SKM-1 treated with dmso at 0.1 percent for 144 hours (cell line): ENCODE data around the gene ADAMTS20.

Experiments used
- DNase-seq: peaks from one replicate; lab custom pipeline; 2025; ENCODE audit not compliant: unreplicated experiment; lab: John Stamatoyannopoulos, UW

The ADAMTS20 gene

DNA sequence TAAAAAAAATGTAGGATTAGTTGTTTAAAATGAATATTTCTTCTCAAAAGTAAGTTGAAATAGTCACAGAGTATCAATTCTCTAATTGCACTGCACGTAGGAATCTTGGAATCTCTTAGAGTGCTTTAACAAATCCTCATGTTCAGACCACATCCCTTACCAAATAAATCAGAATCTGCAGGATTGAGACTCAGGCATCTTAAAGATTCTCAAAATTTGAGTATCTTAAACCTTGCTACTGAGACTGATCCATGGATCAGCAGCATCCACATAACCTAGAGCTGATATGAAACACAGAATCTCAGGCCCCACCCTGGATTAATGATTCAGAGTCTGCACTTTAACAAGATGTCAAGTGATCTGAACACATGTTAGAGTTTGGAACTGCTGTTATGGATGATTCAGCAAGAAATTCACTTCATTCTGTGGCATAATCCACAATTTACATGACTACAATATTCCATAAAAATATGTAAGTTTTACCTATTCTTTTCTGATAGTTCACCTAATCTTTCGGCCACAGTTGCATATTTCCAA is 58.7 kb downstream of the ADAMTS20 start:
- DNase-seq = no peak

DNA sequence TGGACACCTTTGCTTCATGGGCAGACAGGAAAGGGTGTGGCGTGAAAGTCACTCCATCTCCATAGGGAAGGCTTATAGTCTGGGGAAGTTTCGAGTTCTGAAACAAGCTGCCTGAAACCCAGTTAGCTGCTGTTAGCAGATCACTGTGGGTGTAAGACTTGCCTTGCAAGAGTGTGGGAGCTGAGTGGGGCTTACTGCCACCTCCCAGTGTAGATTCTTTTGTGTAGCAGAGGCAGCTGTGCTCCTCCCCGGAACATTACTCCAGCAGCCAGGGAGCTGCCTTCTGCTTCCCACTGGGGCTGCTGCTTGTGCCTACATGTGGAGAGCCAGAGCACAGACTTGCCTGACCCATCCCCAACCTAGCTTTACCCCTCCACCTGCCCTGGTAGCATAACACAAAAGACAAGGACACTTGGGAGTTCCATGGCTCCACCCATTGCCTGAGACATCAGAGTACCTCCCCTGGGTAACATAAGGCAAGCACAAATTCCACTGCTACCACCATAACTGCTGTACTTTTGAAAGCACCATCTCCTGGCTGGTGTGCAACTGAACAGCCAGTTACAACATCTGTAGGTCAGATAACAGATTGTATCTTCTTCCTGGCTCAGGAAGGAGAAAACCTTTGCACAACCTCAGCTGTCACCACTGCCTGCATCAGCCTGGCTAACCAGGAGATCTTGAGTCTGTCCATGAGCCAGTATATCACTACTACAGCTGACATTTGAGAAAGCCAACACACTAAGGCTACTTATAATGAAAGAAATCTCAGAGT is 69.5 kb downstream of the ADAMTS20 start:
- DNase-seq = peak; percentile 41

DNA sequence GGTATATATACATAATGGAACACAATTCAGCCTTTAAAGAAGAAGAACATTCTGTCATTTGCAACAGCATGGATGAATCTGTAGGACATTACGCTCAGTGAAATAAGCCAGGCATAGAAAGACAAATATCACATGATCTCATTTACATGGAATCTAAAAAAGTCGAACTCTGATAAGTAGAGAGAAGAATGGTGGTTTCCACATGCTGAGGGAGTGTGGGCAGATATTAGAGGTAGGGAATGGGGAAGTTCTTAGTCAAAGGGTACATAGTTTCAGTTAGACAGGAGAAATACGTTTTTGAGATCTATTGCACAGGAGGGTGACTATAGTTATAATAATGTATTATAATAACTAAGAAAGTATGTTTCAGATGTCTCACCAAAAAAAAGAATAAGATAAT is 71.4 kb downstream of the ADAMTS20 start:
- peak; percentile 15 for DNase-seq

DNA sequence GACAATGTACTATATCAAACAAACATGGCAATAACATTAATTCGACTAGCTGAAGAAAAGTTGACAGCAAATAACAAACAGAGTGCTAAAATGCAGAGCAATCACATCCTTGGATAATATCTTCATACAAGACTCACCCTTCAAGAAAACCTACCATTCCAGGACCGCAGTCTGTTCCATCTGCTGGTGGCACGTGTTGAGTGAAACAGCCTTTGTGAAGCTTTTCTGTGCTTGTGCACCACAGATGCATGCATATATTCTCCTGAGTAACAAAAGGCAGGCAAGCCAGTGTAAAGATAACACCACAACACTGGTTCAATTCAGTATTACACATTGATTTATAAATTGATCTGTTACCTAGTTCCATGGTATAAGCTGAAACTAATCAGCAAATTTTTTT is 89.3 kb downstream of the ADAMTS20 start:
- no peak for DNase-seq

DNA sequence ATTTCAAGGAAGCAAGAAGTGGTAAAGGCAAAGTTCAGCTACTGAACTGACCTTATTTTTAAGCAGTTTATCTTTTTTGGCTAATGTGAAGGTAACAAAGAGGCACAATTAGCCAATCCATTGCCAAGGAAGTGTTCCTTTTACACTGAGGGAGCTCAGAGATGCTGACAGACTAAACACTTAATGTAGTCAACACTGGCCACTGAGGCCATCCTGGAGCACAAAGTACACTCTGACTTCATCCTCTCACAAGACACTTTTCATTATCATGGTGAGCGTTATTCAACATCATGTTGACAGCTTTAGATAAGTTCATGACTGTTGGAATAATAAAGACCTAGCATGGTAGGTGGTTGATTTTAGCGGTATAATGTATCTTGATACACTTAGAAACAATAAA is 89.9 kb downstream of the ADAMTS20 start:
- DNase-seq = no peak

DNA sequence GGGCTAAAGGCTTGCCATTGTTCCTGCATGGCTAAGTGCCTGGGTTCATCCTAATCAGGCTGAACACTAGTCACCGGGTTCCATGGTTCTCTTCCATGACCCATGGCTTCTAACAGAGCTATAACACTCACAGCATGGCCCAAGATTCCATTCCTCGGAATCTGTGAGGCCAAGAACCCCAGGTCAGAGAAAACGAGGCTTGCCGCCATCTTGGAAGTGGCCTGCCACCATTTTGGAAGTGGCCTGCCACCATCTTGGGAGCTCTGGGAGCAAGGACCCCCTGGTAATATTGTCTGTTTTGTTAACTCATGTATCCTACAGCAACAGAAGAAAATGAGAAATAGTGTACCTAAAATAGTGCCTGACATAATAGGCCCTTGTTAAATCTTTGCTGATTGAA is 92.7 kb downstream of the ADAMTS20 start:
- DNase-seq = no peak

DNA sequence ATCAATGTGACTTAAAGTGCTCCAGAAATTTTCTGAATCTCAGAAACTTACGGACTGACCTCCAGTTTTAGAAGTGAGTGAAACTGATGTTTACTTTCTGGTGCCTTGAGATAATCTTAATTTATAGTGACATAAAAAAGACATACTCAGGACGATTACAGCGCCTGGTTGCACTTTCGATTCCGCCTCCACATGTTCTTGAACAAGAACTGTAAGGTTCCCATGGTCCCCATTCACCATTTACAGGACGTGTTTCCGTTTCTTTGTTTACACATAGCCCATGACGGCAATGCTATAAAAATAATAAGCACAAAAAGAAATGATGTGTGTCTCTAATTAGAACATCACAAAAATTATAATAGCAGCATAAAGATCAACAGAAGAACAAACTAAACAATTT is 98.2 kb downstream of the ADAMTS20 start:
- no peak for DNase-seq

DNA sequence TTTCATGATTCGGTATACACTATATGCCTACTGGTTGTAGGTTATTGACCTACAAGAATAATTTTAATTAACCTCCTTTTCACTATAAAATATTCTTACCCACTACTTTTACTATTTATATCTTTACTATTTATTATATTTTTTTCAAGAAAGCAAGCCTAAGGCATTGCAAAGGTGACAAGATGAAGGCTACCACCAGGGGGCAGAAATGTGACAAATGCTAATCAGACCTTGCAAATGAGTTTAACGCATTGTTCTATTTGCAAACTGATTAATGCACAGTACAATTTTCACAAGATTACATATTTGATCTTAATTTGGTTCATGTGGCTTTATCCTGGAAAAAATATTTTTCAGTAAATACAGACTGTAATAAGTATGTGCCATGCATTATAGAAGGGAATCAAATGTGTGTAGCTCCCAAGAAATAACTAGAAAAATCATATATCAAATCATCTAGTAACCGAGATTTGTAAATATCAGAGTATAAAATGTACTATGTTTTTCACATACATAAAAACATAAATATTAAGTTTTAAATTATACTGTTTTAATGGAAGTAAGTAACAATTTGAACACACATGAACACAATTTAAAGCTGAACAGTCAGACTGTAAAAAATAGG is 107.0 kb downstream of the ADAMTS20 start:
- DNase-seq = no peak

DNA sequence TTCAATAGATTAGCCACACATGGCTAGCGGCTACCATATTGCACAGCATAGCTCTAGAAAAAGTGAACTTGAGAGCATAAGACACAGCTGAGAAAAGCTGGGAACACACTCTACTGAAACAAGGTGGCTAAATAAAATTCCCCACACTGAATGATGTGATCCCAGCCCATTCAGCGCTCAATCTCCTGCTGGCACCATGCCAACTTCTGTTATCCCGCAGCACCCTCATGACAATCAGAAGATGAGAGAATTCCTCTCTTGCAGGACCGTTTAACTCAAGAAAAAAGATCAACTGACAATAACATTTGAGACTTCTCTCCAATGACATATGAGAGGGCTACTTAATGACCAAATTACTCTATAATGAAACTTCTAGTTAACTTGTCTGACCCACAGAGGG is 115.4 kb downstream of the ADAMTS20 start:
- no peak for DNase-seq

DNA sequence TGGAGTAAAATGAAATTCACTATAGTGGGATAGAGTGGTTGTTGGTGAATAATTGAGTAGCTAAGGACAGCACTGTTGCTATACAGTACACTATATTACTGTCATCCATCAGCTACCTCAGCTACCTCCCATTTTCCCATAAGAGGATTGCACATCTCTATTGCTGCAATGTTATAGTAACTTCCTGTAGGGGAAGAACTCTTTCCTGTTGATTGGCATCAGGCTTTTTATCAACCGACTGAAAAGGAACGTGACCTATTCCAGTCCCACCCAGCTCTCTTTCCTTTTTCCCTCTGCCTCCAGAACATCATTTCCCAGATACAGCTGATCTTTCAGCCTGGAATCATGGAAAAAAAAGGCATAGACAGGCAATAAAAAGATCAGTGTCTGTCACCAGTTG is 117.4 kb downstream of the ADAMTS20 start:
- no peak for DNase-seq

DNA sequence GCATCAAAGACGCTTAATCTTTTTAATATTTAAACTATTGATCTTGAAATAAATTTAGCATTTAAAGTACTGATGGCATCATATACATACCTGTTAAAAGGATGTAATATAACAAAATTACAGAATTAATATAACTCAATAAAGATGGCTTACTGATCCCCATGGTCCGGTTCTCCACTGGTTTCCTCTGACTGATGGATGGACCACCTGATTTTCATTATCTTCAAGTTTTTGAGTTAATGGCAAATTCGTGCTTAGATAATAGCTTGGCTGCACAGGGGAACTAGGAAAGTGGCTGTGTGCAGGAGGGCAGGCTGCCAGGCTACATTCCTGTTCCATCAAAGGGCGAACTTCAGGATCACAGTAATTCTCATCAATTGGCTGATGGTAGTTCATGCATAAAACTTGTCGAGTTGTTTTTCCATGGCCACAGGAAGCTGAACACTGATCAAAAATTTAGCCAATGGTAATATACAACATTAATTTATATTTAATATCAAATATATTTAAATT is 123.9 kb downstream of the ADAMTS20 start:
- no peak for DNase-seq

DNA sequence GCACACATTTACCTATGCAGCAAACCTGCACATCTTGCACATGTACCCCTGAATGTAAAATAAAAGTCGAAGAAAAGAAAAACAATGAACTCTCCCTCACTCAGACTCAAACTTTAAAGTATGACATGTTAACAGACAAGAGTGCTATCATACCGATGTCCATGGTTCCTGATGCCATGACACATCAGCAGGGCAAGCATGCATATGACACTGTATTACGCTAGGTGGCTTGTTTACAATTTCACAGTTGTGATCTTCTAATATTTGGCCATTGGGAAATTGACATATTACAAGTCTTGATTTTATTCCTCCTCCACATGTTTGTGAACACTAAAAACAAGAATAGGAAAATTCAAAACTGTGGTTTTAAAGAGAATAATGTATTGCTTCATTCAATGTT is 126.6 kb downstream of the ADAMTS20 start:
- no peak for DNase-seq

DNA sequence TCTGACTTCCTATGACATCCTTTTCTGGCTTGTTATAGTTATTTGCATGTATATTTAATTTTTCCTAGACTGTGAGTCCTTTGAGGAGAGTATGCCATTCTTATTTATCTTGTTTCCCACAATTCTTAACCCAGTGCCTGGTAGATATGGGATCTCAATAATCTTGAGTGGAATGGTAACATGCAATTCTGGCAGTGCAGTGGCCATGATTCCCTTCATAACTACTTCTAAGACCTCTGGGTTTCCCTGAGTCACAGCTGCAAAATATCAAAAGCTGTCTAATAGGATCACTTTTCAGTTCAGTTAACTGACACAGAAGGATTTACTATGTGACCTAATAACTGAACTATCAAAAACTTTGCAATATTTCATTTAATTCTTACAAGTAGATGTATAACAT is 135.0 kb downstream of the ADAMTS20 start:
- no peak for DNase-seq

DNA sequence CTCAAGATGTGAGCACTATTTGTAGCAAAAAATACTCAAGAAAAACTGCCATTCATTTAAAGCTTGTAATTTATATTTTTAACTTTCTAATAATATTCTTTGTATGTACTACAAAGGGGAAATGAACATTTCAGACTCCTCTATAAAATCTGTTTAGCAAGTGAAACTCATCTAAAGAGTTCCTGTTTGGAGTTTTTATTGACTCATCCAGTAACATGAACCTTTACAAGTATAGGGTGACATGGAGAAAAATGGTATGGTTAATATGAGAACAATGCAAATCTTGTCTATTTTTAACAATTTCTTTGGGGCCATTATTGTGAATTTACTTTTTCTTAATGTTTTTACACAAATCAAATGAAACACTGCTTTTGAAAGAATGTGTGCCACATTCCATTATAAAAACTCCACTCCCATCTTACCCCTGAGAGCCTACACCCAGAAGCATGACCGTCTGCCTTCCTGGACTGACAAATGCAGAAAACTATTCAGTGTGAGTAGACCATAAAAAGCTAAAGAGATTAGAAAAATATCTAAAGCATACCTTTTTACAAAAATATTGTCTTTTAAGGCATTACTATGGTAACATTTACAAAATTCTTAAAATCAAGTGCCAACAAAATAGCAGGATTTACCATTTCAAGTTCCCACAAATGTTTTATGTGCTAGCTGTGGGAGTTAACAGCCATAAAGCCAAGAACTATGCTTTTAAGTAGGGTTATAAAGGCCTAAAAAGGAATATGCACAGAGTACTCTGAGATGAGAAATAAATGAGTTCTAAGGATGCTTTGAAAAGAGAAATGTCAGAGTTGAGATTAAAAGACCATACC is 144.0 kb downstream of the ADAMTS20 start:
- no peak for DNase-seq

DNA sequence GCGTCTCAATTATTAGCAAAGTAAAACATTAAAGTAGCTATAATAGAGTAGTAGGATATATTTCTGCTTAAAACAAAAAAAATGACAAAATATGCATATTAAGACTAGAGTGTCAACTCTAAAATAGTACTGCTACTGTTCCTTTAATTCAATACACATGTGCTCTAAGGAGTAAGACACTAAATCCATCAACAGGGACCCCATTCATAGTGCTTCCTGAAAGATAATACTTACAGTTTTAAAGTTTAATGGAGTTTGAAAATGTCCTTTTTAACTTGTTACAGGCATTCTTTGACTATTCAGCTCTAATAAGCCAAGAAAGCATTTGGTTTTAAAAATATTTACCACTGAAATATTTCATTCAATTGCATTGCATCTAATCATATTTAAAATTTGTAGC is 145.2 kb downstream of the ADAMTS20 start:
- DNase-seq = no peak

DNA sequence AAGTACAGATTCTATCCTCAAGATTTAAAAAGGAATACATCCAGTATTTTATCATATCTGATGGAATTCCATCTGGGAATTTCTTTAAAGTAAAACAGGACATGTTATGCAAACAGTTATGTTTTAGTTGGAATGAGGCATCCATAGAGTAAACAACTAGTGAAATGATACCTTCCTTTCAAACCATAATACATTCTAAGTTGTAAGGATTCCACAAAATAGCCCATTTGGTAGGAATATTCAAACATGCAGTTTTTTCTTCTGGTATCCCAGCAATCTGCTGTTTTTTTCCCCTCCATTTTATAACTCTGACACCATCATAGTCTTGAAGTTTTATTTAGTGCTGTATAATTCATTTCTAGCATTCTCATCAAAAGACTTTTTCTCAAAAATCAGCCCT is 149.6 kb downstream of the ADAMTS20 start:
- DNase-seq = no peak

DNA sequence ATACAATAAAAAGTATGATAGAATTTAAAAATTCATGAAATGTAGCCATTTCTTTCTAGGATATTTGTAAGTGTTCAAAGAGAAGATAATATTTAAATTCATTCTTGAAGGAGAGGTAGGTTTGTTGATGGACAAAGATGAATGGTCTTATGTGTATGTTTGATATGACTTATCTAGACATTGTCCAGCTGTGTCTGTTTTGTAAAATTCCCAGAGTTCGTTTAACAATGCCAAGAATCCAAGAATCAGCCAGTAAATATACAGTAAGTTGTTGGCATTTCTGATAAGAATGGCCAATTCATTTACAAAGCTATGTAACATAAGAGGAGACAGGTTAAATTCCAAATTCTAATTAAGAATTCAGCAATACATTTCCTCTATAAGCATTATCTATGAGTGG is 150.9 kb downstream of the ADAMTS20 start:
- no peak for DNase-seq

DNA sequence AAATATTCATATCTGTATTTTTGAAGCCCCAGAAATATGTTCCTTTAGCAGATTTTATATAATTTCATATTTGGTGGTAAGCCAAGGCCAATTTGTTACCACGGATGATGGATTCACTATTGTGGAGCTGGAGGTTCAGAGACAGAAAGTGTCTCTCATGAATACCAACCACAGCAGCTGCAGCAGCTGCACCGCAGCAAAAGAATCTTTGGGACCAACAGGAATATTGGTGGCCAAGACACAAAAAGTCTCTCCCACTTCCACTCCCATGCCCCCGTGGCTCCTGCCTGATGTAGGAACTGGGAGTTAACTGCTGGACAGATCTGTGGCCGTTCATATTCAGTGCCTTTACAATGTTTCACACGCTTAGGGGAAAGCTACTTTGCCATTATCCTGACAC is 155.3 kb downstream of the ADAMTS20 start:
- no peak for DNase-seq

DNA sequence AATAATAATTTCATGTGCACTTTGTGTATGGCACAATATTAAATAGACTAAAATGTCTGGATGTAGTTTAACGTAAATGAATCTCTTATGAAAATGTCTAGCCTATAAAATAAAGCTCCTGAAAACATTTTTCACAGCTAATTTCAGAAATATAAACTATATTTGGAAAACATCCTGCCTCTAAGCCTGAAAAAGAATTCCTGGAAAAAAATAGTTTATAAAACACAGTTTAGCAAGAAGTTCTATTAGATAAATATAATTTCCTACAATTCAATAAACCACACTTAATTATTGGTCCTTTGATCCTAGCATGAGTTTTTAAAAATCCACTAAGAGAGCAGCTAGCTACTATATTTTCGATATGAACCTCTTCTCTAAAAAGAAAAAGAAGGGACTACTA is 159.9 kb downstream of the ADAMTS20 start:
- DNase-seq = no peak

DNA sequence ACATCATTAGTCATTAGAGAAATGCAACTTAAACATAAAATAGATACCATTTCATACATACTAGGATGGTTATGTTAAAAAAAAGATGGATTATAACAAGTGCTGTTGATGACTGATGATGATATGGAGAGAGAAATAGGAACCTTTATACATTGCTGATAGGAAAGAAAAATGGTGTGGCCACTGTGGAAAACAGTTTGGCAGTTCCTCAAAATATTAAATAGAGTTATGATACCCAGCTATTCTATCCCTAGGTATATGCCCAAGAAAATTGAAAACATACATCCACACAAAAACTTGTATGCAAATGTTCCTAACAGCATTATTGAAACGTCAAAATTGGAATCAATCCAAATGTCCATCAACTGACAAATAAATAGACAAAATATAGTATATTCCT is 170.1 kb downstream of the ADAMTS20 start:
- DNase-seq = no peak

DNA sequence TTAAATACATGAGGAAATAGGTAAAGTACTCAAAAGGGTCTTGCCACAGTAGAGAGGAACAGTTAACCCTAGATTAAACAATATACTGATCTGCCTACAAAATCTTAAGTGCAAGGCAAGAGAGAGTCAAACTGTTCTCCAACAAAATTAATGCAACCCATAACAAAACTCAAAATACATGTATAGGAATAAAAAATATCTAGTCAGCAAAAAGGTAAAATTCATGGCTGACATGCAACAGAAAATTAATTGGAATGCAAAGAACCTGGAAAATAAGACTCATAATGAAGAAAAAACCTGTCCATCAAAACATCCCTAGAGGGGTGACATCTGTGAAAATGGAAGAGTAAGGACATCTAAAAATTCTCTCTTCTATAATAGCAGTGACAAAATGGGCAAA is 173.6 kb downstream of the ADAMTS20 start:
- no peak for DNase-seq

DNA sequence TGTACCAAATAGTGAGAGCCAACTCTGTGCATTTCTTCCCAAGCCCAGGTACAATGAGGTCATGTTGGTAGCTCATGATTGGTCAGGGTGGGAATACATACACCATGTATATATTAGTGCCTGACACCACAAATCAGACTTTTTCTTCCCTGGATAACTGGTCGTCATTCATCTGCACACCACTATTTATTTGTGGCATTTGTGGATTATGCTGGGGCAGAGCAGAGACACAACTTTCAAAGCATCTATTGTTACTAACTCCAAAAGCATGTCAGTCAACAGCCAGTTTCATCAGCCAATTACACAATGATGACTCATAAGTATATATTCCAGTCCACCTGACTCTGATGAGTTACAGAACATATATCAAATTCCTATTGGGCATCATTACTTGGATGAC is 181.7 kb downstream of the ADAMTS20 start:
- DNase-seq = no peak
